ENCODE data around the gene GDF2.

GDF2 gene

GRCh38 chr10:47356708-47357107 lies 34.5 kb downstream of the GDF2 start:
- FAIRE-seq, result no peak

GRCh38 chr10:47357131-47357582 lies 34.9 kb downstream of the GDF2 start:
- no peak for FAIRE-seq

DNA sequence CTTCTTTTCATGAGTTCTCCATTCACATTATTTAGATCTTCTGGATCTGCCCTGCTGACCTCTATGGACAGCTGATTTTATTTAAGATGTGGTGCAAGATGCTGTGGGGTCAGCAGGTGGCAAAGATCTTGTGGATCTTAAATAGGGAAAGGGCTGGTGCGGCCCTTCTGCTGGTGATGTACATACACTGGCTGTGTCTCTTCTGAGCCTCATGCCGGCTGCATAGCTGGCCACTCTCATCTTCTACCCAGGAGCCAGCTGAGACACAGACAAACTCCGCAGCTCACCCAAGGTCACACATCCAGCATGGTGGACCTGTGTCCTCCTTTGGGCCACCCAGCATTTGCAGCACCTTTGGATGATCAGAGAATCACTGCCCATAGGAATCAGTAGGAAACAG lies 35.7 kb downstream of the GDF2 start:
- FAIRE-seq, result no peak

DNA sequence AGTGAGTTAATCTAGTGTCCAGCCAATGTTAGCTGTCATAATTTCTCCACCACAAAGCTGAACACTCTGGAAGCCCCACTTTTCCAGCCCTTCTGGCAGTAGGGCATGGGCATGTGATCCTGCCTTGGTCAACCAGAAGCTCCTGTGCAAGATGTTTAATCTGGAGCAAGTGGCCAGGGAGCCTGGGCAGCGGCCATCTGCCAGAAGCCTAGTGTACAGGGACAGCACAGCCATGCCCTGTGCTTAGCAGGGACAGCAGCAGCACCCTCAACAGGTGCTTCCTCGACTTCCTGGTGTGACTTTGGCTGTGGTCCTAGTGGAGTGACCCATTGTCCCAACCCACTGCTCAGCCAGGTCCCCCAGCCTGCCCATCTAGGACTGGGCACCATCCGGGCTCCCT lies 36.2 kb downstream of the GDF2 start:
- FAIRE-seq, result no peak

GRCh38 chr10:47359101-47359500 lies 36.8 kb downstream of the GDF2 start:
- no peak for FAIRE-seq

- no peak for FAIRE-seq
Observed at GRCh38 chr10:47359626-47360418, 37.6 kb downstream of the GDF2 start.

DNA sequence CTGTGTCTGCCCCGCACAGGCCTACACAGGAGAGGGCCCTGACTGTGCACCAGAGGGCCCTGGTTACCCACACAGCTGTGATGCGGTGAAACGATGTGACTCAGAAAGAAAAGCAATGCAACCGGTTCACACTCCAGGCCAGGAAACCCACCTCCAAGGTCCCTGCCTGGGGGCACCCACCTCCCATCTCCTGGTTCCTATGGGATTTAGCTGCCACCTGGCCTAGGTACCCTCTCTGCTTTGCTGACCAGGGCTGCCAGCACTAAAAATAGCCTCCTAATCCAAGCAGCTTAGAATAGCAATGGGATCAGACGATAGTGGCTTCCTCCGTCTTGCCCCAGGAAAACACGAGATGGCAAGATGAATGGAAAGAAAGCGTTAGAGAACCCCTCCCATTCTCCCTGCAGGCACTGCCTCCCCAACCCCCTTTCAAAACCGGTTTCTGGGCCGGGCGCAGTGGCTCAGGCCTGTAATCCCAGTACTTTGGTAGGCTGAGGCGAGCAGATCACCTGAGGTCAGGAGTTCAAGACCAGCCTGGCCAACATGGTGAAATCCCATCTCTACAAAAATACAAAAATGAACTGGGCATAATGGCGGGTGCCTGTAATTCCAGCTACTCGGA lies 38.3 kb downstream of the GDF2 start:
- FAIRE-seq, result no peak

DNA sequence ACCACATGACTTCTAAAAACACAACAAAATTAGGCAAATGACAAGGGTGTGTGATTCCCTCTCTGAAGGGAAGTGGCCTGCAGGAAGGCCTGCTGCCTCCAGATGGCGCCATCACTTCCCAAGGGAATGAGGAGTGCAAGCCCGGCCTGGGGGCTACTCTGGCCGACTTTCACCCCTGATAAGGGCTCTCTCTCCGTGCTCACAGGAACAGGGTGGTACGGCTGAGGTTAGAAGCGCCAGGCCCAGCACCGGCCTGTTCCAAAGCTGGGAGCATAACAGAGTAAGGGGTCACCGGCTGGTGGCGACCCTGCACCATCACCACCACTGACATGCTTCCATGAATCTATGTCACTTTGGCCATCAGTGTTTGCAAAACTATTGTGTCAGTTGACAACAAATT lies 39.0 kb downstream of the GDF2 start:
- FAIRE-seq, result no peak

DNA sequence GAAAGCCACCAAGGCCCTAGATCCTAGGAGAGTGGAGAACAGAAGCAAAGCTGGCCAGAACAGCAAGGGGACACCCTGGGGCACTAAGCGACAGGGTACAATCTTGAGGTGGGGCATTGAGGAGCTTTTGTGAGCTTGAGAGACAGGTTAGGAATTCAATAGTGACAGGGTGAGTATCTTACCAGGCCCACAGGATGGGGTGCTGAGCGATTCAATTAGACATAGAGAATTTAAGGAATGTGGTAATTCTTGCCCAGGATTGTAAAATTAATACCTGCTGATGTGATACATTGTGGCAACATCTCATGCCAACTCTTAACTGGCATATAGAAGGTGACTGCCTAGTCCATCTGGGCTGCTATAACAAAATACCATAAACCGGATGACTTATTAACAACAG lies 39.9 kb downstream of the GDF2 start:
- FAIRE-seq, result no peak

GRCh38 chr10:47363781-47364180 lies 41.5 kb downstream of the GDF2 start:
- FAIRE-seq, result no peak

DNA sequence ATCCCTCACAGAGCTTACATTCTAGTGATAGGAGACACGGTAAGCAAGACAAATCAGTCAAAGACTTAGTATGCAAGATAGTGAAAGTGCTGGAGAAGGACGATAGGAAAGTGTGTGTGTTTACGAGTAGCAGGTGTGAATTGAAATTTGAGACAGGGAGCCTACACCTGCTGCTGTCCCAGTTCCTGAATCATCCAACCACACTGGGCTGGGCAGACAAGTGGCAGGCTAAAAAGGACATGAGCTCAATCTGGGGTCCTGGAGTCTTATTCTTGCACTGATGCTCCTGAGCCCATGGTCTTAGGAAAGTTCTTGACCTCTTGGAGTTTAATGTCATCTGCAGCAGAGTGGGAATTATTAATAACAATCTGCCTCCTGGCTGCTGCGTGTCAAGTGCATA lies 42.1 kb downstream of the GDF2 start:
- no peak for FAIRE-seq

- FAIRE-seq, result no peak
Observed at GRCh38 chr10:47364911-47365310, 42.7 kb downstream of the GDF2 start.

DNA sequence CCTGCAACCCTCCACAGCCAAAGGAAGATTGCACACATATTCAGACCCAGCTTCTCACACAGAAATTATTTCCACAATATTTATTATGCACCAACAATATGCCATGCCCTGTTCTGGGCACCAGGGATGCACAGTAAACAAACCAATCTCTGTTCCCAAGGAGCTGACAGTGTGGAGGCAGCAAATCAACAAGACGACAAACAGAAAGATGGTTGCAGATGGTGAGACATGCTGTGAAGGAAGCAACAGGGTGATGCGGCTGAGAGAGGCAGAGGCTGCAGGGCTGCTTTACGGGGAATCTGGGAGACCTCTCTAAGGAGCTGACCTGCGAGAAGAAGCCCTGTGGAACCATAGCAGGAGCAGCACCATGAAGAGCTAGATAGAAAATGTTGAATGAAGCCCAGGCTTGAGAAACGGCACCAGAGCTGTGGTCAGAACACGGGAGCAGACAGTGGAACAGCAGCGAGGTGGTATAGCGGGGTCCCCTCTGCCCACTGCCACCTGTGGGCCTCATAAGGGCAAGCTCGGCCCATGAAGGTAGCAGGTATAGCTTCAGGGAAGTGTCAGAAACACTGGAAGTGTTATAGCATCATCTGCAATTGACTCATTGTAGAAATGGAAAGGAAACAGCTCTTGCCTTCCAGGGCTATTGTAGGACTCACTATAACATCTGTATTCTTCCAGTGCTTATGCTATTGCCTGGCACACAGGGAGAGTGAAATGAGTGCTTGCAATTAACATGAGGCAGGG lies 43.4 kb downstream of the GDF2 start:
- no peak for FAIRE-seq

- FAIRE-seq, result no peak
Observed at GRCh38 chr10:47366181-47366631, 44.0 kb downstream of the GDF2 start.

GRCh38 chr10:47366731-47367460 lies 44.6 kb downstream of the GDF2 start:
- FAIRE-seq, result no peak

GRCh38 chr10:47367646-47368045 lies 45.4 kb downstream of the GDF2 start:
- FAIRE-seq, result no peak

- FAIRE-seq, result no peak
Observed at GRCh38 chr10:47368431-47369180, 46.4 kb downstream of the GDF2 start.

DNA sequence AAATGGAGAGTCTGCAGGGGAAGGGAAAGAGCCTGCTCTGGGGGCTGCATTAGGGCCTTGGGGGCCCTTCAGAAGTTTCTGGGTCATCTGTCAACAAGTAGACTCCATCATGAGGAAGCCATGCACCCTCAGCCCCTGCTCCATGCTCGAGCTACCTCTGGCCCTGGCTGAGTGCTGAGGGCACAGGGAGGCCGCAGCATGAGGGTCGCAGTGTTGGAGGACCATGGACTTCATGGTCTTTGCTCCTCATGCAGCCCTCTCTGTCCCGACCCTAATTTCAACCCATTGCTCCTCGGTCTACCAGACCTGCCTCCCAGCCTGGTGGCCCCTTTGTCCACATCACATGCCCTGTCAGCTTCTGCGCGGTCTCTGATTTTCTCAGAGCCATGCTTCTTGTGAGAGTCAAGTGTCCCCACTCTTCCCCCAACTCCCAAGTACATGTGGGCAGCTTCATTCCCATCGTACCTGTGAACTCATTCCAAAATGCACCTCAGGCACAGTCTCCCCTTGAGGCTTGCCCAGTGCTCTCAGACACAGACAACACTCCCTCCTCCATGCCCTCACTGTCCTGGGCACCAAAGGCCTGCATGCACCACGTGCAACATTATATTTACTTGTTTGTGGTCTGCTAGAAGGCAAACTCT lies 47.1 kb downstream of the GDF2 start:
- FAIRE-seq, result no peak

DNA sequence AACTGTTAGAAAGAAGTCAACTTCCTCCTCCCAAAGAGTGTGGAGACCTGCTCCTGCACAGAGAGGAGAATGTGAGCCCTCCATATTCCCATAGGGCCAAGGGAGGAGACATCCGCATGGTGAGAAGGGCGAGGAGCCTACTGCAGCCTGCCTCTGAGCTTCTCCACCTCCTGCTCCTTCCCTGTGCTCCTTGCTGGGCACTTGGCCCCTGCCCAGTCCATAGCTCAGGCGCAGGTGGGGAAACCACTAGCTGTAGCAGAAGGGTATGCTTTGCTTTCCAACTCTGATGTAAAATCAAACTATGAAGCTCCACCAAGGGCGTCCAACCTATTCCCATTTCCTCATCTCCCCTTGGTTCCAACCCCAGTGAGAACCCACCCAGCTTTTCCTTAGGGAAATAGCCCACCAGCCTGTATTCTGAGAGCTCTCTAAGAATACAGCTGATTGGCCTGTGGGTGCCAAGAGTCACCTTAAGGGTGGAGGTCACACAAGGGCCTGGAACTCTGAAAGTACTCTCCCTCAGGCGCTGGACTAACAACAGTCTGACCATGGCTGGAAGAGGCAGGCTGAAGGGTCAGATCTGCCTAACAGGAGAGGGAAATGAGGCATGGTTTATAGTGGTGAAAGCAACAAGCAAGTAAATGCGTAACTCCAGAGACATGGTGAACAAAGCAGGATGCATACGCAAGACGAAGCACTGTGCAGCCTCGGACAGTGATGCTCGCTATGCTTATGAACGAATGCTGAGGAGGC lies 47.9 kb downstream of the GDF2 start:
- FAIRE-seq, result no peak

DNA sequence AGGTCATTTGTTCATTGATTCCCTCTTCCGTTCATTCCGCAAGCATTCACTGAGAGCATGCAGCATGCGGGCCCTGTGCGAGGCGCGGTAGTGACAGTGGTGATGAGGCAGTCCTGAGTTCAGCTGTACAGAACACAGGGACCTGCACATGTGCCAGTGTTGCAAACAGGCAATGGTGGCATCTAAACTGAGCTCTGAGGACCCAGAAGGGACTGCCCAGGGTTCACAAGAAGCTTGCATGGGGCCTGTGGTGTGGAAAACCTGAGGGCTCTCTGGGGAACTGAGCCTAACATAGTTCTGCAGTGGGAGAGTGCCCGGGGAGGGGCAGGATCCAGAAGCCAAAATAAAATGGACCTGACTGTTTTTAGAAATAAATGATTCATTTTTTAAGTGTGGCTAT lies 48.6 kb downstream of the GDF2 start:
- FAIRE-seq, result no peak
